ENCODE data around the gene MN1.

Gene MN1

DNA sequence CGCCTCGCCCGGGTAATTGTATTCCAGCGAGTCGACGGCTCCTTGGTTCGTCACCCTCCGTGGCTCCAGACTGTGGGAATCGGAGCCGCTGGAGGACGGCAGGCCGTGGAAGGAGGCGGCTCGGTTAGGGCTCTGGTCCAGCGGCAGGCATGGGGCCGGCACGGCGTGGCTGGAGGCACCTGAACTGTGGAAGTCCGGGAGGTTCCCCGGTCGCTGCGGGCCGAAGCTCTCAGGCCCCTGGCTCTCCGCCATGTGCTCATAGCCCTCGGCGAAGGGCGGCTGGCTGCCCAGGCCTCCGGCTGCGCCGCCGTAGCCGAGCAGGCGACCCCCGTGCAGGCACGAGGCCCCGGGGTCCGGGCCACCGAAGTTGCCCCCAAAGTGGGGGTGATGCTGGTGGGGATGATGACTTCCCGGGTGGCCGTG lies 1.7 kb downstream of the MN1 start:
- DNase-seq (ENCODE audit: low read depth), result no peak
- TF ChIP-seq, protein P1, sequence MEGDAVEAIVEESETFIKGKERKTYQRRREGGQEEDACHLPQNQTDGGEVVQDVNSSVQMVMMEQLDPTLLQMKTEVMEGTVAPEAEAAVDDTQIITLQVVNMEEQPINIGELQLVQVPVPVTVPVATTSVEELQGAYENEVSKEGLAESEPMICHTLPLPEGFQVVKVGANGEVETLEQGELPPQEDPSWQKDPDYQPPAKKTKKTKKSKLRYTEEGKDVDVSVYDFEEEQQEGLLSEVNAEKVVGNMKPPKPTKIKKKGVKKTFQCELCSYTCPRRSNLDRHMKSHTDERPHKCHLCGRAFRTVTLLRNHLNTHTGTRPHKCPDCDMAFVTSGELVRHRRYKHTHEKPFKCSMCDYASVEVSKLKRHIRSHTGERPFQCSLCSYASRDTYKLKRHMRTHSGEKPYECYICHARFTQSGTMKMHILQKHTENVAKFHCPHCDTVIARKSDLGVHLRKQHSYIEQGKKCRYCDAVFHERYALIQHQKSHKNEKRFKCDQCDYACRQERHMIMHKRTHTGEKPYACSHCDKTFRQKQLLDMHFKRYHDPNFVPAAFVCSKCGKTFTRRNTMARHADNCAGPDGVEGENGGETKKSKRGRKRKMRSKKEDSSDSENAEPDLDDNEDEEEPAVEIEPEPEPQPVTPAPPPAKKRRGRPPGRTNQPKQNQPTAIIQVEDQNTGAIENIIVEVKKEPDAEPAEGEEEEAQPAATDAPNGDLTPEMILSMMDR (conservative IDR thresholded peaks at IDR 0.05; ENCODE audit: low read length), result no peak
- peak overlapping the region; percentile 81 for H3K4me3 ChIP-seq (ENCODE audit: low read length)

- no peak for DNase-seq (ENCODE audit: low read depth)
- H3K4me3 ChIP-seq (ENCODE audit: low read length), result peak overlapping the region; percentile 81
- TF ChIP-seq, protein P1 (conservative IDR thresholded peaks at IDR 0.05; ENCODE audit: low read length), result no peak
Observed at GRCh38 chr22:27799015-27799826, 2.3 kb downstream of the MN1 start.

- no peak for DNase-seq (ENCODE audit: low read depth)
- TF ChIP-seq, protein P1 (conservative IDR thresholded peaks at IDR 0.05; ENCODE audit: low read length), result no peak
Observed at GRCh38 chr22:27798511-27799014, 3.0 kb downstream of the MN1 start.

GRCh38 chr22:27797520-27798391 lies 3.8 kb downstream of the MN1 start:
- TF ChIP-seq, protein P1 (conservative IDR thresholded peaks at IDR 0.05; ENCODE audit: low read length), result no peak
- no peak overlapping the region for H3K4me3 ChIP-seq (ENCODE audit: low read length)
- DNase-seq (ENCODE audit: low read depth), result no peak

More at GRCh38 chr22:27798511-27799014, 3.0 kb downstream of the MN1 start:
- H3K4me3 ChIP-seq (ENCODE audit: low read length), result peak overlapping the region; percentile 17

DNA sequence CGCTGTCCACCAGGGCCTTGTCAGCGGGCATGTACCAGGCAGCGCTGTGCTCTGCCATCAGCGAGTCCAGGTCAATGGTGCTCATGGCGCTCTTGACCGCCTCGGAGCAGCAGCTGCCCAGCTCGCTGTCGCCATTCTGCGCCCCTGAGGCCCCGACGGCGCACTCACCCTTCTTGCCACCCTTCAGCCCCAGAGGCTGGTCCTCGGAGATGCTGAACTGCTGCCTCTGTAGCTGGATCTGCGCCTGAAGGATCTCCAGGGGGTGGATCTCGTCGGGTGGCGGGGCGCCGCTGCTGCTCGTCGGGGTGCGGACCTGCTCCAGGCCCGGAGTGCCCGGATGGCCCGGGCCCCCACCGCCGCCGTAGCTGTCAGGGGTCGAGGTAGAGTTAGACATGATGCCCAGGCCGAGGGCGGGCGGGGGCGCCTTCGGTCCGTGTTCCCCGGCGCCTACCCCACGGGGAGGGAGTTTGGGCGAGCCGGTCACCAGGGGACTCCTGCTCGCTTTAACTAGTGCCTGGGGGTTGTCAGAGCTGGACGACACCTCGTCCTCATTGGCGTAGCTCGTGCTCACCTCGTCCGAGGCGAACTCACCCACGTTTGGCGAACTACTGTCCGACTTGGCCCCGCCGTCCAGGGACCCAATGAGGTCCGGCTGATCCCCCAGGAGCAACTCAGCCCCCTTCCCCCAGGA lies 4.6 kb downstream of the MN1 start:
- no peak for DNase-seq (ENCODE audit: low read depth)
- TF ChIP-seq, protein P1 (conservative IDR thresholded peaks at IDR 0.05; ENCODE audit: low read length), result no peak
- H3K4me3 ChIP-seq (ENCODE audit: low read length), result peak overlapping the region; percentile 58

DNA sequence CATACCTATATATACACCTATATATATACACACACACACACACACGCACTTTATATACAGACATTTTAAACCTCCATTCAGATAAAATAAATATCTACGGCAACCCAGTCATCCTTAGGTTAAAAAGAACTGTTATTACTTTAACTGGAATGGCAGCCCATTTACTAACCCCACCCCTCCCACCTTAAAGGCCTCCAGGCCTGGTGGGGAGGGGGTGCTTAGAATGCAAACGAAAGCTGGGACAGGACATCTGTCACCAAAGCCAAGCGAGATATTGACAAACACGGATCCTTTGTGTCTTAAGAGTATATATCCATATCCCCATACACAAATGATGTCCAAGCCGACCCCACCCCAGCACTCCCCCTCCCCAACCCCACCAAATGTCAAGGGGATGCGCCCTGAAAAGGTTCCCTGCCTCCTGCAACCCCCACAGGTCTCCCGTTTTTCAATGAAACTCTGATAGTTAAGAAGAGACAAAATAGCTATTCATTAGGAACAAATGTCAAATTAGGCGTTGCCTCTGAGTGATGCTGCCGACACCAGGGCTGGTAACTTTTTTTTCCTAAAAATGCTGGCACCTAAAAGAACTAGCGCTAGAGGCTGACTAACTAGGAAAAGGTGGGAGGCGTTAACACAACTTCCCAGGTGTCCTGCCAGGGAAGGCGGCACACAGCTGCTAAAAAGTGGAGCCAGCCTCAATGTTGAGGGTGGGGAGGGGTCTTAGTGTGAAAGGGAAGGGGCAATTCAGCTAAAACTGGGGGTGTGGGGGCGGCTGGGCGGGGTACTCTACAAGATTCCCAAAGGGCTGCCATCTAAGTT lies 5.6 kb downstream of the MN1 start:
- DNase-seq (ENCODE audit: low read depth), result no peak
- TF ChIP-seq, protein P1 (conservative IDR thresholded peaks at IDR 0.05; ENCODE audit: low read length), result no peak
- H3K4me3 ChIP-seq (ENCODE audit: low read length), result peak overlapping the region; percentile 58
